ENCODE measurements around the gene TP53BP2.

DNA sequence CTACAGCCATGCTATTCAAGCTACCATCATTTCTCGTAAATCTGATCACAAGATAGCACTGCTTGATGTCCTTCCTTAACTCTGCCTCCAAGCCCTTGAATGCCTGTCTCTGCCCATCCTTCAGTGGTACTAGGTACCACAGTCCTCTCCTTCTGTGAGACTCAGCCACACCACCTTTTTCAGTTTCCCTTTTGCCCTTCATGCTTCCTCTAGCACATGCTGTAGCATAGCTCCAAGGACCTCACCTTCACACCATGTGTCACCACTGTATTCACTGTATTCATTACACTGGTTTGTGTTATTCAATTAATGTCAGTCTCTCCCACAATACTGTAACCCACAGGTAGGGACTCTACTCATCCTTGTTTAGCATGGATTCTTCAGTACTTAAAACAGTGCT is 8.0 kb upstream of the TP53BP2 start:
- no peak for TF ChIP-seq POLR2A (IDR thresholded peaks at IDR 0.05)
- TF ChIP-seq, protein P1, sequence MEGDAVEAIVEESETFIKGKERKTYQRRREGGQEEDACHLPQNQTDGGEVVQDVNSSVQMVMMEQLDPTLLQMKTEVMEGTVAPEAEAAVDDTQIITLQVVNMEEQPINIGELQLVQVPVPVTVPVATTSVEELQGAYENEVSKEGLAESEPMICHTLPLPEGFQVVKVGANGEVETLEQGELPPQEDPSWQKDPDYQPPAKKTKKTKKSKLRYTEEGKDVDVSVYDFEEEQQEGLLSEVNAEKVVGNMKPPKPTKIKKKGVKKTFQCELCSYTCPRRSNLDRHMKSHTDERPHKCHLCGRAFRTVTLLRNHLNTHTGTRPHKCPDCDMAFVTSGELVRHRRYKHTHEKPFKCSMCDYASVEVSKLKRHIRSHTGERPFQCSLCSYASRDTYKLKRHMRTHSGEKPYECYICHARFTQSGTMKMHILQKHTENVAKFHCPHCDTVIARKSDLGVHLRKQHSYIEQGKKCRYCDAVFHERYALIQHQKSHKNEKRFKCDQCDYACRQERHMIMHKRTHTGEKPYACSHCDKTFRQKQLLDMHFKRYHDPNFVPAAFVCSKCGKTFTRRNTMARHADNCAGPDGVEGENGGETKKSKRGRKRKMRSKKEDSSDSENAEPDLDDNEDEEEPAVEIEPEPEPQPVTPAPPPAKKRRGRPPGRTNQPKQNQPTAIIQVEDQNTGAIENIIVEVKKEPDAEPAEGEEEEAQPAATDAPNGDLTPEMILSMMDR (IDR thresholded peaks at IDR 0.05): no peak

All from uterus (tissue), 2 donors.